ENCODE data around the gene SH2D1A. TPM values are rescaled to one million over a fixed set of nuclear protein-coding genes. Genes with fewer than 3 reads are reported as not detected.
"Not testable (repeated sequence)": the region's sequence is repeated elsewhere in the genome, so short reads cannot be mapped to it uniquely, and the experiment has no call there.

SH2D1A gene
- total RNA-seq, 2 experiments from 2014 or later: 0.63 to 4.3 TPM

DNA sequence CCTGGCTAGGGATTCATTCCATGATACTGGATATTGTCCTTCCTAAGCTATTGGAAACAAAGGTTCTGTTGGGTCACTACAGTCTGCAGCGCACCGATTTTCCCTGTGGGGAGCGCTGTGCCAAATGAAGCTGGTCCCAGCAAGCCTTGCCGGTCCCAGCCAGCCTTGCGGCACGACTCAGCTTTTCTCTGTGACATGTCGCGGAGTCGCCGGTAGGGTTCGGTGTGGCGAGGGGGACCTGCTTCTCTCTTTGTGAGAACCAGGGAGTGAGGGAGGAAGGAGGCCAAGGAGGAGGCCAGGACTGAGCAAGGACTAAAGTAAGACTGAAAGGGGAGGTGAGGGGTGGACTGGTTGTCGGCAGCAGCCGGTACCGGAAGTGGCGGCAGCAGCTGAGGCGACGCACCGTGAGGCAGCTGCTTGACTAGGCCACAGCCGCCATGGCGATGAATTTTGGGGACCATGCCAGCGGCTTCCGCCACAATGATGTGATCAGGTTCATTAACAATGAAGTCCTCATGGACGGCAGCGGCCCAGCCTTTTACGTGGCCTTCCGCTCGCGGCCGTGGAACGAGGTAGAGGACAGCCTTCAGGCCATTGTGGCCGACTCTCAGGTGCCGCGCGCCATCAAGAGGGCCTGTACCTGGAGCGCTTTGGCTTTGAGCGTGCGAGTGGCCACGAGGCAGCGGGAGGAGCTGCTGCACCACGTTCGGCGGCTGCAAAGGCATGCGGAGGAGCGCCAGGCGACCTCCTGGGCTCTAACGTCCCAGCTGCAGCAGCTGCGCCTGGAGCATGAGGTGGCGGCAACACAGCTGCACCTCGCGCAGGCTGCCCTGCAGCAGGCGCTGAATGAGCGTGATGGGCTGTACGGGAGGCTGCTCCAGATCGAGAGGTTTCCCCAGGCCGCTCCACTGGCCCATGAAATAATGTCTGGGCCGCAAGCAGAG, 13.6 kb upstream of the SH2D1A start, which contains the start of gene TEX13D:
TEX13D (plus strand) TSS at position 180 of the 944 bp plus-strand sequence; CDS start at position 438, 258 bp downstream.
- DNase-seq (ENCODE audit: low spot score): no peak
- Histone ChIP-seq H3K9me2 (ENCODE audit: insufficient read depth, low read length) (no peaks in the 10 kb centered on the region), H3K9me3 (ENCODE audit: low read length) (no peaks in the 10 kb centered on the region), H3K36me3 (ENCODE audit: insufficient read depth, low read length) (no peaks in the 10 kb centered on the region), H3K4me2 (ENCODE audit: low read length) (no peak within 1 kb of the TSS), H4K20me1 (ENCODE audit: insufficient read depth, low read length) (no peaks in the 10 kb centered on the region), H3K4me3 (ENCODE audit: low read depth, low read length, poor library complexity, severe bottlenecking) (no peak within 1 kb of the TSS), H3K4me1 (ENCODE audit: insufficient read depth, low read length, poor library complexity, severe bottlenecking) (peaks cover 4% of the 10 kb centered on the region), H3K79me2 (ENCODE audit: insufficient read depth, low read depth, low read length) (no peaks in the 10 kb centered on the region), H3K27ac (ENCODE audit: low read depth, low read length, poor library complexity, severe bottlenecking) (no peak within 1 kb of the TSS), H2AFZ (ENCODE audit: low read length) (no peak within 1 kb of the TSS)
- TF ChIP-seq, protein P1, sequence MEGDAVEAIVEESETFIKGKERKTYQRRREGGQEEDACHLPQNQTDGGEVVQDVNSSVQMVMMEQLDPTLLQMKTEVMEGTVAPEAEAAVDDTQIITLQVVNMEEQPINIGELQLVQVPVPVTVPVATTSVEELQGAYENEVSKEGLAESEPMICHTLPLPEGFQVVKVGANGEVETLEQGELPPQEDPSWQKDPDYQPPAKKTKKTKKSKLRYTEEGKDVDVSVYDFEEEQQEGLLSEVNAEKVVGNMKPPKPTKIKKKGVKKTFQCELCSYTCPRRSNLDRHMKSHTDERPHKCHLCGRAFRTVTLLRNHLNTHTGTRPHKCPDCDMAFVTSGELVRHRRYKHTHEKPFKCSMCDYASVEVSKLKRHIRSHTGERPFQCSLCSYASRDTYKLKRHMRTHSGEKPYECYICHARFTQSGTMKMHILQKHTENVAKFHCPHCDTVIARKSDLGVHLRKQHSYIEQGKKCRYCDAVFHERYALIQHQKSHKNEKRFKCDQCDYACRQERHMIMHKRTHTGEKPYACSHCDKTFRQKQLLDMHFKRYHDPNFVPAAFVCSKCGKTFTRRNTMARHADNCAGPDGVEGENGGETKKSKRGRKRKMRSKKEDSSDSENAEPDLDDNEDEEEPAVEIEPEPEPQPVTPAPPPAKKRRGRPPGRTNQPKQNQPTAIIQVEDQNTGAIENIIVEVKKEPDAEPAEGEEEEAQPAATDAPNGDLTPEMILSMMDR (conservative IDR thresholded peaks at IDR 0.05; ENCODE audit: low read length): no peak
- TF ChIP-seq EZH2phosphoT487 (IDR thresholded peaks at IDR 0.05; ENCODE audit: borderline replicate concordance, low read depth, low read length): no peak
- BruUV-seq (replicated peaks): no TSS peak
- ChIA-PET CTCF (ENCODE audit: unreplicated experiment) (no interaction called here), POLR2A (no interaction called here)
- intact Hi-C loops (cut with micrococcal nuclease; ENCODE audit: unreplicated experiment): no loop called here

DNA sequence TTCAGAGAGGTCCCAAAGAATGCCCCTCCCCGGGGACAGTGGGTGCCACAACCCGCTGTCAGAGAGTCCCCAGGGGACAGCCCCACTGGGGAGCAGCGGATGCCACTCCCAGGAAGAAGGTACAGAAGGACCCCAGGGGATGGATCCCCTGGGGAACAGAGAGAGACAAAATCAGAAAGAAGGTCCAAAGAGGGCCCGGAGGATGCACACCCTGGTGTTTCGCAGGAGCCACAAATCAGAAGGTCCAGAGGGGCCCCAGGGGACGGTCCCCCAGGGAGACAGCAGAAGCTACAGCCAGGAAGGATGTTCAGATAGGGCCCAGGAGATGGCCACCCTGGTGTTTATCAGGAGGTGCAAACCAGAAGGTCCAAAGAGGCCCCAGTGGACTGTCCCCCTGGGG, 12.5 kb upstream of the SH2D1A start:
- H3K4me1 ChIP-seq (ENCODE audit: insufficient read depth, low read length, poor library complexity, severe bottlenecking): peaks cover 4% of the 10 kb centered on the region
- intact Hi-C loops (cut with micrococcal nuclease; ENCODE audit: unreplicated experiment): no loop called here
- H3K9me3 ChIP-seq (ENCODE audit: low read length): no peaks in the 10 kb centered on the region
- H3K4me2 ChIP-seq (ENCODE audit: low read length): no peak overlapping the region
- CTCF ChIA-PET (ENCODE audit: unreplicated experiment): no interaction called here
- POLR2A ChIA-PET: no interaction called here
- H3K9me2 ChIP-seq (ENCODE audit: insufficient read depth, low read length): no peaks in the 10 kb centered on the region
- no TSS peak for BruUV-seq (replicated peaks)
- TF ChIP-seq EZH2phosphoT487 (IDR thresholded peaks at IDR 0.05; ENCODE audit: borderline replicate concordance, low read depth, low read length): no peak
- TF ChIP-seq, protein P1 (conservative IDR thresholded peaks at IDR 0.05; ENCODE audit: low read length): no peak
- no peak overlapping the region for H3K27ac ChIP-seq (ENCODE audit: low read depth, low read length, poor library complexity, severe bottlenecking)
- no peaks in the 10 kb centered on the region for H3K79me2 ChIP-seq (ENCODE audit: insufficient read depth, low read depth, low read length)
- no peak overlapping the region for H2AFZ ChIP-seq (ENCODE audit: low read length)
- H3K4me3 ChIP-seq (ENCODE audit: low read depth, low read length, poor library complexity, severe bottlenecking): no peak overlapping the region
- DNase-seq (ENCODE audit: low spot score): no peak
- no peaks in the 10 kb centered on the region for H3K36me3 ChIP-seq (ENCODE audit: insufficient read depth, low read length)
- H4K20me1 ChIP-seq (ENCODE audit: insufficient read depth, low read length): no peaks in the 10 kb centered on the region

DNA sequence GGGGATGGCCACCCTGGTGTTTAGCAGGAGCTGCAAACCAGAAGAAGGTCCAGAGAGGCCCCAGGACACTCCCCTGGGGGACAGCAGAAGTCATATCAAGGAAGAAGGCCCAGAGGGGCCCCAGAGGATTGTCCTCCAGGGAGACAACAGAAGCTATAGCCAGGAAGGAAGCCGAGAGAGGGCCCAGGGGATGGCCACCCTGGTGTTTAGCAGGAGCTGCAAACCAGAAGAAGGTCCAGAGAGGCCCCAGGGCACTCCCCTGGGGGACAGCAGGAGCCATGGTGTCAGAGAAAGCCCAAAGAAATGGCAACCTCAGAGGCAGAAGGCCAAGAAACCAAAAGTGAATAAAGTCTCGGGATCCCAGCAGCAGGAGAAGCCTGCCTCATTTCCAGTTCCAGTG, 11.8 kb upstream of the SH2D1A start:
- CTCF ChIA-PET (ENCODE audit: unreplicated experiment); H3K9me3 ChIP-seq (ENCODE audit: low read length); H3K79me2 ChIP-seq (ENCODE audit: insufficient read depth, low read depth, low read length); H4K20me1 ChIP-seq (ENCODE audit: insufficient read depth, low read length); DNase-seq (ENCODE audit: low spot score); H3K4me2 ChIP-seq (ENCODE audit: low read length); H3K4me1 ChIP-seq (ENCODE audit: insufficient read depth, low read length, poor library complexity, severe bottlenecking); H3K4me3 ChIP-seq (ENCODE audit: low read depth, low read length, poor library complexity, severe bottlenecking); BruUV-seq (replicated peaks); H3K36me3 ChIP-seq (ENCODE audit: insufficient read depth, low read length); H3K9me2 ChIP-seq (ENCODE audit: insufficient read depth, low read length); intact Hi-C loops (cut with micrococcal nuclease; ENCODE audit: unreplicated experiment); H2AFZ ChIP-seq (ENCODE audit: low read length); POLR2A ChIA-PET; H3K27ac ChIP-seq (ENCODE audit: low read depth, low read length, poor library complexity, severe bottlenecking): not testable (repeated sequence)

All from OCI-LY7 (cell line).